H9 (cell line): ENCODE data around the gene SPSB3. TPM values are rescaled to one million over a fixed set of nuclear protein-coding genes. Genes with fewer than 3 reads are reported as not detected.
A peak's percentile ranks its signal among the peaks of the same experiment; 100 is the strongest.

Experiments
- DNase-seq: peaks from one replicate; pipeline ENCODE4 v3.0.0-alpha.2; 2017
- H2AFZ ChIP-seq: one replicate; pipeline ENCODE4 v1.6.1; 2013; ENCODE audit warnings: mild to moderate bottlenecking, low read length, control low read depth, moderate library complexity
- H2AK5ac ChIP-seq: 2 replicates; pipeline ENCODE4 v1.6.1; 2013; ENCODE audit warnings: low read length, control low read depth, mixed read lengths; ENCODE audit not compliant: insufficient read length
- H2BK120ac ChIP-seq: one replicate; pipeline ENCODE4 v1.6.1; 2013; ENCODE audit warnings: low read depth, mild to moderate bottlenecking, low read length, control low read depth, inconsistent platforms; ENCODE audit not compliant: poor library complexity, severe bottlenecking
- H2BK12ac ChIP-seq: 2 replicates; pipeline ENCODE4 v1.6.1; 2013; ENCODE audit warnings: low read length, control low read depth, mixed read lengths, low read depth; ENCODE audit not compliant: insufficient read length
- H2BK15ac ChIP-seq: 2 replicates; pipeline ENCODE4 v1.6.1; 2013; ENCODE audit warnings: low read depth, low read length, control low read depth
- H2BK20ac ChIP-seq: one replicate; pipeline ENCODE4 v1.6.1; 2013; ENCODE audit warnings: low read depth, mild to moderate bottlenecking, low read length, control low read depth, inconsistent platforms; ENCODE audit not compliant: poor library complexity, severe bottlenecking
- H2BK5ac ChIP-seq: 2 replicates; pipeline ENCODE4 v1.6.1; 2013; ENCODE audit warnings: low read length, control low read depth, mixed read lengths; ENCODE audit not compliant: insufficient read length
- H3K14ac ChIP-seq: 2 replicates; pipeline ENCODE4 v1.6.1; 2013; ENCODE audit warnings: low read length, control low read depth; ENCODE audit not compliant: insufficient read depth
- H3K18ac ChIP-seq: 2 replicates; pipeline ENCODE4 v1.6.1; 2013; ENCODE audit warnings: low read depth, mild to moderate bottlenecking, mixed read lengths, low read length, control low read depth; ENCODE audit not compliant: insufficient read length
- H3K23ac ChIP-seq: 2 replicates; pipeline ENCODE4 v1.6.1; 2013; ENCODE audit warnings: low read length, control low read depth, mixed read lengths, low read depth; ENCODE audit not compliant: insufficient read length
- H3K23me2 ChIP-seq: 2 replicates; pipeline ENCODE4 v1.6.1; 2013; ENCODE audit warnings: low read depth, mild to moderate bottlenecking, mixed read lengths, low read length, control low read depth; ENCODE audit not compliant: insufficient read length, poor library complexity, severe bottlenecking
- H3K27ac ChIP-seq: 2 replicates; pipeline ENCODE4 v1.5.1; 2013; ENCODE audit warnings: low read length, control low read depth, mixed read lengths, low read depth; ENCODE audit not compliant: insufficient read length
- H3K27me3 ChIP-seq: 2 replicates; pipeline ENCODE4 v1.6.1; 2013; ENCODE audit warnings: low read length, control low read depth, inconsistent platforms; ENCODE audit not compliant: insufficient read depth
- H3K4ac ChIP-seq: 2 replicates; pipeline ENCODE4 v1.6.1; 2013; ENCODE audit warnings: low read depth, mild to moderate bottlenecking, control low read depth, inconsistent platforms, low read length, moderate library complexity
- H3K4me1 ChIP-seq: 2 replicates; pipeline ENCODE4 v1.6.1; 2013; ENCODE audit warnings: low read length, control low read depth, inconsistent platforms; ENCODE audit not compliant: insufficient read depth
- H3K4me2 ChIP-seq: 2 replicates; pipeline ENCODE4 v1.6.1; 2013; ENCODE audit warnings: low read length, control low read depth, mixed read lengths; ENCODE audit not compliant: insufficient read length, insufficient read depth
- H3K56ac ChIP-seq: 2 replicates; pipeline ENCODE4 v1.6.1; 2013; ENCODE audit warnings: low read depth, mild to moderate bottlenecking, mixed read lengths, low read length, control low read depth; ENCODE audit not compliant: insufficient read length
- H3K79me1 ChIP-seq: 2 replicates; pipeline ENCODE4 v1.6.1; 2013; ENCODE audit warnings: low read depth, mild to moderate bottlenecking, moderate library complexity, low read length, control low read depth, inconsistent platforms; ENCODE audit not compliant: insufficient read depth, poor library complexity, severe bottlenecking
- H3K79me2 ChIP-seq: 2 replicates; pipeline ENCODE4 v1.6.1; 2013; ENCODE audit warnings: low read length, control low read depth, inconsistent platforms; ENCODE audit not compliant: insufficient read depth
- H3K9ac ChIP-seq: 2 replicates; pipeline ENCODE4 v1.6.1; 2013; ENCODE audit warnings: low read length, control low read depth, mixed read lengths; ENCODE audit not compliant: insufficient read length; ENCODE audit errors: extremely low read depth
- H3K9me3 ChIP-seq: one replicate; pipeline ENCODE4 v1.6.1; 2013; ENCODE audit warnings: low read depth, low read length, inconsistent platforms; ENCODE audit not compliant: control insufficient read depth
- H3T11ph ChIP-seq: one replicate; pipeline ENCODE4 v1.6.1; 2013; ENCODE audit warnings: mild to moderate bottlenecking, low read length, control low read depth, inconsistent platforms
- H4K20me1 ChIP-seq: one replicate; pipeline ENCODE4 v1.6.1; 2013; ENCODE audit not compliant: control insufficient read depth, insufficient read length, insufficient read depth
- H4K5ac ChIP-seq: 2 replicates; pipeline ENCODE4 v1.6.1; 2013; ENCODE audit warnings: low read depth, mild to moderate bottlenecking, mixed read lengths, low read length, control low read depth; ENCODE audit not compliant: insufficient read length
- H4K8ac ChIP-seq: replicated peaks from 2 replicates; pipeline ENCODE4 v1.6.1; 2013; ENCODE audit warnings: low read length, control low read depth, mixed read lengths, low read depth; ENCODE audit not compliant: insufficient read length
- H4K91ac ChIP-seq: 2 replicates; pipeline ENCODE4 v1.6.1; 2013; ENCODE audit warnings: low read depth, mild to moderate bottlenecking, moderate library complexity, mixed read lengths, low read length, control low read depth; ENCODE audit not compliant: insufficient read length
- H3K27ac Mint-ChIP-seq, 3 experiments: 2 replicates in 2 of 3; 3 replicates in 1 of 3; pipeline ENCODE4 v1.8.0; 2020 to 2021; ENCODE audit warnings: mixed read lengths in 3 of 3, mild to moderate bottlenecking in 1 of 3, moderate library complexity in 1 of 3
- H3K27me3 Mint-ChIP-seq: 2 replicates; pipeline ENCODE4 v1.8.0; 2021; ENCODE audit warnings: low read depth, mild to moderate bottlenecking, moderate library complexity, mixed read lengths
- H3K36me3 Mint-ChIP-seq, 3 experiments: 2 replicates in 2 of 3; 3 replicates in 1 of 3; pipeline ENCODE4 v1.8.0; 2020 to 2021; ENCODE audit warnings: low read depth in 3 of 3, mixed read lengths in 3 of 3; ENCODE audit not compliant: insufficient read depth in 1 of 3
- H3K4me1 Mint-ChIP-seq, 2 experiments: 2 replicates each; pipeline ENCODE4 v1.8.0; 2020; ENCODE audit warnings: mixed read lengths in 2 of 2
- H3K4me3 Mint-ChIP-seq, 2 experiments: 2 replicates in 1 of 2; 3 replicates in 1 of 2; pipeline ENCODE4 v1.8.0; 2020 to 2021; ENCODE audit warnings: mild to moderate bottlenecking in 2 of 2, mixed read lengths in 2 of 2, moderate library complexity in 1 of 2
- H3K9me3 Mint-ChIP-seq, 2 experiments: 2 replicates in 1 of 2; 3 replicates in 1 of 2; pipeline ENCODE4 v1.8.0; 2020; ENCODE audit warnings: mild to moderate bottlenecking in 2 of 2, mixed read lengths in 2 of 2, moderate library complexity in 1 of 2
- CTCF ChIP-seq: fragments of 200-600 bp; sonication (generic); conservative IDR thresholded peaks from 3 replicates; pipeline ENCODE4 v1.8.0; 2021; ENCODE audit warnings: antibody characterized with exemption, mild to moderate bottlenecking
- WGBS: extraction: QIAGEN DNeasy Blood & Tissue Kit; methylation state at CpG from one replicate; pipeline ENCODE4 v1.1.7; 2013; ENCODE audit warnings: missing lambda C conversion rate, low lambda C conversion rate, mixed read lengths; ENCODE audit not compliant: insufficient read length; ENCODE audit errors: extremely low coverage; 5-methylcytosine and 5-hydroxymethylcytosine counted together
- total RNA-seq: library from RNA; stranded (reverse); gene quantifications from 2 replicates; pipeline ENCODE4 v1.2.1, GENCODE V29; 2021

The SPSB3 gene
- total RNA-seq, 1 experiment from 2014 or later: 19.9 TPM

- H3K4me1 ChIP-seq: no peaks in the 10 kb centered on the region; the same call in 1 of the 2 replicates
- no peak overlapping the region for H3K27ac ChIP-seq
- H3K23ac ChIP-seq: no peak overlapping the region
- no peak overlapping the region for H3K18ac ChIP-seq
- Mint-ChIP-seq H3K4me3 (no peak overlapping the region; a peak in 1 of 5 replicates), H3K36me3 (peaks cover 5 to 17% (median 11%) of the 10 kb centered on the region in 3 experiments; a peak in 6 of 7 replicates), H3K27me3 (no peaks in the 10 kb centered on the region), H3K9me3 (no peaks in the 10 kb centered on the region), H3K27ac (peak overlapping the region in 1 of 3 experiments; percentile 62; a peak in 1 of 7 replicates), H3K4me1 (peaks cover 0 to 2% of the 10 kb centered on the region in 2 experiments; a peak in 1 of 4 replicates)
- no peak overlapping the region for H3K4me2 ChIP-seq
- no peak overlapping the region for H2AK5ac ChIP-seq
- H4K8ac ChIP-seq: no peak overlapping the region
- no peak overlapping the region for H3K14ac ChIP-seq
- no CpG with 5 or more reads among the region's 19 CpGs for WGBS
- H3T11ph ChIP-seq: no peak overlapping the region
- H2AFZ ChIP-seq: no peak overlapping the region
- no peak overlapping the region for H2BK20ac ChIP-seq
- DNase-seq: no peak
- peaks cover 5% of the 10 kb centered on the region for H3K79me1 ChIP-seq
- no peak overlapping the region for H2BK5ac ChIP-seq
- H4K20me1 ChIP-seq: no peaks in the 10 kb centered on the region
- H3K9ac ChIP-seq: no peak overlapping the region
- TF ChIP-seq CTCF: no peak
- H4K91ac ChIP-seq: no peak overlapping the region
- H4K5ac ChIP-seq: no peak overlapping the region
- H3K9me3 ChIP-seq: no peaks in the 10 kb centered on the region
- no peak overlapping the region for H2BK15ac ChIP-seq
- peaks cover 8% of the 10 kb centered on the region; the same call in 1 of the 2 replicates for H3K79me2 ChIP-seq
- H3K4ac ChIP-seq: no peak overlapping the region
- H2BK12ac ChIP-seq: no peak overlapping the region
- H3K27me3 ChIP-seq: no peaks in the 10 kb centered on the region
- H2BK120ac ChIP-seq: no peak overlapping the region
- no peaks in the 10 kb centered on the region for H3K23me2 ChIP-seq
- no peak overlapping the region for H3K56ac ChIP-seq
Measured at GRCh38 chr16:1788708-1789100, 6.3 kb upstream of the SPSB3 start.
